Measurements from ENCODE around the gene TCF4.
A peak's percentile ranks its signal among the peaks of the same experiment; 100 is the strongest.

The TCF4 gene

DNA sequence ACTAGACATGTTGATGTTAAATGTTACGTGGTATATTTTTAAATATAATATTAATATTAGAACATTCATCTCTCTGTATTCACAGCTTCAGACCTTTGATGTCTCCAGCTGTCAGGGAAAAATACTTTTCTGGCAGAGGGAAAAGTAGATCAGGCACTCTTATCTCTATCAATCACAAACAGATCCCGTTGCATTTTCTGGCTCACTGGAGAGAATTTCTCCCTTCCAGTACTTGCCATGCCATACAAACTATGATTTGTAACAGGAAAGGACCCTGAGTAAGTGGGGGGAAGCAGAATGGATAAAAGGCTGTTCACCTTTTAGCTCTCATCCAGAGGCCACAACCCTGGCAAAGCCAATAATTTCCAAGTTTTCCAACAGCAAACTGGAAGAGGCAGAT is 158.0 kb downstream of the TCF4 start:
- DNase-seq: no peak

DNA sequence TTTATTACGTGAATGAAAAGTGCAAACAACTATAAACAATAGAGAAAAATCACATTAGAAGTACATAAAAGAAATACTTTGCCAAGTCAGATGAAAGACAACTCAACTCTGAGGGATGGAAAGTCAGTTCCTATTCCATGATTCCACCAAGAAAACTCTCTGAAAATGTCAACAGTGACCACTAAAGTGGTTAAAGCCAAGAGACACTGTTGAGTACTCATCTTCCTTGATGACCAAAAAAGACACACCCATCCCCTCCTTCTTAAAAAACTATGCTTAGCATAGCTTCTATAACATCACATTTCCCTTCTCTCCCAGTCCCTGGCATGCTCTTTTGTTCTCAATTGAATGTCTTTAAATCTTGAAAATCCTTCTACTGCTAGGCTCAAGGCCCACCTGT is 160.0 kb downstream of the TCF4 start:
- no peak for DNase-seq

GRCh38 chr18:55425698-55426097 is 162.3 kb downstream of the TCF4 start:
- no peak for DNase-seq

DNA sequence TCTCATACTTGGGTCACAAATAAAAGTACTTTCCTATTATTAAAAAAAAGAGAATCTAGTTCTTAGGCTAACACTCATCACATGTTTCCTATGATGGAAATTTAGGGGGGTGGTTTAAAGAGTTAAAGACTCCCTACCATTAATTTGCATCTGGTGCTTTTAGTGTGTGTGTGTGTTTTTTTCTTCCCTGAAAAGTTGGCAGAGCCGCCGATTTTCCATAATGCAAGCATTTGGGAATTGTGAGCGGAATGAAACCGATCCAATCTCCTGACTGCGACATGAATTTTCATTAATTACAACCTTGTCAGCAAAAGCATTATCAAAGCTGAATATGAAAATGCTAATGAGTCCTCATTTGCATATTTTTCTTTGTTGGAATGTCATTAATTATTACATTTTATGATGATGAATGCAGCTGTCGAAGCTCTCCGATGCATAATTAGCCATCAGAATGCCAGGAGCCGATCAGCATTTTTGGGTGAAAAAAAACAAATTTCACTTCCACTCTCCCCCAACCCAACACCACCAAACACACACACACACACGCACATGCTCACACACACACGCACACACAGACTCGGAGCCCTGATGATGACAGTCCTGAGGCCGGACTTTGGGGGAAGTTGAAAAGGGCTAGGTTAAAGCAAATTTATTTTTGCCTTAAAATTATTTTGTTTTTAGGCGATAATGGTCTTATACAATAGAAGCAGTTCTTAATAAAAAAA is 165.4 kb downstream of the TCF4 start:
- no peak for DNase-seq

GRCh38 chr18:55421615-55422419 is 166.2 kb downstream of the TCF4 start:
- DNase-seq: no peak

- DNase-seq: no peak
Measured at GRCh38 chr18:55421308-55421614, 166.7 kb downstream of the TCF4 start.

DNA sequence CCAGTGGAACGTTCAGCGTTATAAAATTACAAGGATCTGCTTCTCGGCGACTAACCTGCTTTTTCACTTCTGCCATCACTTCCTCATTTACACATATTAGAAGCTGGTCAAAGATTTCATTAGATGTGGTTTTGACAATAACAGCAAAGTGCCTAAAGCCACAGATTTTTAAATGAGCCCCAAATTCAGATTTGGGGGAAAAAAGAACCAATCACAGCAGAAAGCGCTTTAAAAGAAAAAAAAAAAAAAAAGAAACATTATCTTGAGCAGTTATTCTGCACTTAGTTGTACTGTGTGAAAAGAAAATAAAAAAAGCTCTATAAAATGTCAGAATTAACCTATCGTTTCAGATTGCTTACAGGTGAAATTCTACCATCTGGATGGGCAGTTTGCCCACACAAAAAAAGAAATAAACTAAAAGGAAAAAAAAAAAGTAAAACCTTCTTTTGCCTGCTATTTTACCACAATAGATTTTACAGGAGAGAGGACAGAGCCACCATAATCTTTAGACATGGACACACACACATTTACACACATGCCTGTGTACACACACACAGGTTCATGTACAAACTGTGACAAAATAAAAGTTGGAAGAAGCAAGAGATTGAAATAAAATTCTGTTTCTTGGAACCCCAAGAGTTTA is 167.2 kb downstream of the TCF4 start:
- no peak for DNase-seq

DNA sequence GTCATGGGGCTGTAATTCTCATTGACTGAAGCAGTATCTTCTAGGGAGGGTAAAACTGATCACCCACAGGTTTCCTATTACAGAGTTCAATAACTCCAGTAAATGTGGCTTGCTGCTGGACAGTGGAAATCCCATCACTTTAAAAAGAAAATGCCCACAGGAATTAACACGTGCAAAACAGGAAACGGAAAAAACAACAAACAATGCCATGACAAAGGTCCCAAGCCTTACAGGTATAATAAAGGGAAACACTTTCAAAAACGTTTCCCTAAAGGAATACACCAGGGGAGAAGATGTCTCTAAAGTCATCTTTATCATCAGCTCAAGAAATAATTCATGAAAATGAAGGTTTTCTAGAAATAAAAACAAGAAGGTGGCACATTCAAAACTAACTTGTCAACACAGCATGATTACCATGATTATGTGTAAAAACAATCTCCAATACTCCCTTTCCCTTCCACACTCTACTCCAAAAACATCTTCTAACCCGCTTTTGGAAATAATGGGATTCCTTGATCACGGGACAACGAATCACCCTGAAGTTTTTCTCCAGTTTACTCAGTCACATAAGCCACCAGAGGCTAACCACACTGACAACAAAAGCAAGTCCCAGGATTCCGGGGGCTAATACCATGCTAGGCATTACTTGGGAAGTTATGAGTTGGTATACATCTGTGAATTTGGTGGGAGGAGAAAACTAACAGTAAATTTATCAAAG is 167.9 kb downstream of the TCF4 start:
- no peak for DNase-seq

GRCh38 chr18:55419132-55419946 is 168.7 kb downstream of the TCF4 start:
- no peak for DNase-seq

DNA sequence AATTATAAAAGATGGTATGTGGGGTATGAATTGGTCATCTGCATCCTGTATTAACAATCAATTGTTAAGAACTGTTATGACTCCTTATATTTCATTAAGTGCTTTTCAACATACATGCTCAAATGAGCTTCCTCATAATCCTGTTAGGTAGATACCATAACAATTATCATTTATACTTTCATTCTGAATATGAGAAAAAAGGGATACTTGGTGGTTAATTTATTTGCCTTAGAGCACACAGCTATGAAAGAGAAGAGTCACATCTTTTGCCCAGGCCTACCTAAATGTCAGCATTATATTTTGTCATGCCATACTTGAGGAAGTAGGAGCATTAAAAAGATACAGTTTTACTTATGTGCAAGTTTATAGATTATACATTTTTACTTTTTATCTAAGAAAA is 169.6 kb downstream of the TCF4 start:
- DNase-seq: no peak

- DNase-seq: no peak
Measured at GRCh38 chr18:55416791-55417190, 171.2 kb downstream of the TCF4 start.

- DNase-seq: peak; percentile 74
Measured at GRCh38 chr18:55415258-55415871, 172.6 kb downstream of the TCF4 start.

GRCh38 chr18:55414475-55414874 is 173.5 kb downstream of the TCF4 start:
- DNase-seq: no peak

DNA sequence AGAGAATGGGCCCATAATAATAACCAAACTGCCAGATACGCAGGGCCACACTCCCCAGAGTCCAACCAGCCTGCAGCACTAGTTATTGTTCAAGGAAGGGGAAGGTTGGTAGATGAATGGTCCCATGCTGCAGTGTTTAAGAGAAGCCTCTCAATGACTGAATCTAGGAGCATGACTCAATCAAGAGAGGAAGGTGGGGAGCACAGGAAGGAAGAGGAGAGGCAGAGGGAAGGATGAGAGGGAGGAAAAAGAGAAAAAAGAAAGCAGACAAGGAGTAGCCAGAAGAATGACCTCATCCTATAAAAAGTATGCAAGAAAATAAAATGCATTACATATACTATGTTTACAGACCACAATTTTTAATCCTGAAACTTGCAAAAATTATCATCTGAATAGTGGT is 174.5 kb downstream of the TCF4 start:
- no peak for DNase-seq

GRCh38 chr18:55407774-55408535 is 180.0 kb downstream of the TCF4 start:
- DNase-seq: no peak

DNA sequence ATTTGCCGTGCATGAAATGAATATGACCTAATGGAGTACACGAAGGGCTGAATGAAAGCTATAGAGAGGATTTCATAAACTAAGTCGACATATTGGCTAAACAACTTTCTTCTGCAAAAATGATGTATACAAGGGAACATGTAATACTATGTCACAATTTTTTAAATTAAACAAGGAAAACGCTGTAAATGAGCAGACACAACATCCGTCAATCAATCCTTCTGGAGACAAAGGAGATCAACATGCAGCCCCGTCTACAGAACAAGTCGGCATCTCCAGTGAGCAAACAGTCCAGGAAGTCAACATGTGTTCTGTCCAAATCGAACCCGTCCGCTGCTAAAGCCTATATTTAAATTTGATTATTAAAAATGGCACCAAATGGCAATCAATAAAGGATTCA is 180.8 kb downstream of the TCF4 start:
- DNase-seq: no peak

DNA sequence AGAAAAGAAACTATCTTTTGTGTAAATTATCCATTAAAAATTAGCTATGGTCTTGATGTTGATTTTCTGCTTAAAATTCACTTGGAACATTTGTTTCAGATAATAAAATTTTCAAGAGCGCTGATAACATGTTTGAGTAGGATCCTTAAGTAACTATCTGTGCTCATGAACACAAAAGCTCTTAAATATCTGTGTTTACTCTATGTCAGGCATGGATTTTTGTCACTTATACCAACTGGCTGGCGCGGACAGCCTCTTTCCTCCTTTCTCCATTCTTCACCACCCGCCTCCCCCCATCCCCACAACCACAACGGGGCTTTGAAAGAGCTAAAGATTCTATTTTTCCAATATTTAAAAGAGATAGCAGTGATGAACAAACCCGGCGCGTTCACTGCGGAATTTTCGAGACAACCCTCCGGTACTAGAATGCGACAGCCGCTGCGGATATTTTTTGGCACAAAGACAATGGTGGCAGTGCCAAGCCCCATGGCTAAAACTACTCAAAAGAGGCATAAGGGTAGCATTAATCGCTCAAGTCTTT is 181.5 kb downstream of the TCF4 start:
- no peak for DNase-seq

DNA sequence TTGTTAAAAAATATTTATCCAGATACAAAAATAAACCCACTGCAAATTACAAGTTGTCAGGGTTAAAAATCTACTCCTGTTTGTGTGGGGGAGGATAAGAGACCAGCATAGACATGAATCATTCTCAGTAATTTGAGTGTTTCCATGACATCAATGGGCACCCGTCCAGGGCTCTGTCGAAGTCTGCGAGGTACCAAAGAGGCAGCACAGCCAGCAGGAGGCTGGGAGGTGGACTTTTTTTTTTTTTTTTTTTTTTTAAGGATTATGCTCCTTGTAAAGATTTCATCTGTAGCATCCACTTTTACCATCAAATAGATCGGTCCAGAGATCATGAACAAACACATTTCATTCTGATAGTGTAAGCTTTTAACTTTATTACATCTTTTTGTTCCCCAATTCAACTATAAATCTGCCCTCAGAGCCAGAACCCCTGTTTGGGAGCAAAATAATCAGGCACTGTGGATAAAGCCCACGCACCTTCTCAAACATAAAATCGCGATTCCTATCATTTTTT is 182.0 kb downstream of the TCF4 start:
- DNase-seq: no peak

DNA sequence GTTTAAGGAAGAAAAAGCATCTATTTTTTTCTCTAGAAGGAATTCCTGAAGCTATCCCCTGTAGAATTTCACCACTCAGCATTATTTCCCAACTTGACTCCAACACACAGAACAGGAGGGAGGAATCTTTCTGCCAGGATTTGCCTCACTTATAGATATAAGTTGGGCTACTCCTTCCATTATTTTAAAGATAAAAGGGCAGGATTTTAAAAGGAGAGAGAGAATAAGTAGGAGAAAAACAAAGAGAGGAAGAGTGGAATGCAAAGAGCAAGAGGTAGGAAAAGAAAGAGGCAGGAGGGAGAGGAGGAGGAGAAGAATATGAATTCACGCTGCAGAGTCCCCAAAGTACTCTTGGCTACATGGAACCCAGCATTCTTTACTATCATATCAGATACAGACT is 182.5 kb downstream of the TCF4 start:
- DNase-seq: no peak

DNA sequence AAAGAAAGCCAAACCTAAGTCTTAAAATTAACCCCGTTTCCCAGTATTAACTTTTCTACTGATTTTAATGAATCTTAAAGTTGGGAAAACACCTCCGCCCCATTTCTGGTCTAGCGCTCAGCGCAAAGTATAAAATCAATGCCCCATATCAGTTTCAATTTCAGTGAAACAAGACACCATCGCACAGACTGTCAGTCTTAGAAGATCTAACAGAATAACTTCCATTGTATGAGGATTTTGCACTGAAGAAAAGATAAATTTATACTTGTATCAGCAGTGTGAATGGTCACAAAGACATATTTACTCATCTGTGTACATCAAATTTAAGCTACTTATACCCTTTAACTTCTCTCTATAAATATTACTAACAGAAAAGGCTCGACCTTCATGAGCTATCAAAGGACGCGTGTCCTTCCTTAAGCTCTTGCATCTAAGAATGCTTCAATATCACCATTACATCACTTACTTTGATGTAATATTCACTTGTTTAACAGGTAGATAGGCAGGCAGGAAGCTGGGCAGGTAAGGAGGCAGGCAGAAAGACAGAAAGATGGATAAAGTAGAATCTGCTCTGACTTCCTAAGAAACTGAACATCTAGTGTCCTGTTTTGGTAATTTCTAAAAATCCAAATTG is 183.0 kb downstream of the TCF4 start:
- no peak for DNase-seq

Measured in stimulated activated CD4-positive, alpha-beta T cell treated with anti-CD3 and anti-CD28 coated beads, Interleukin-1b, Interleukin-23, amount 100 ng/mL, for 48 hours (primary cell).